Activated CD8-positive, alpha-beta memory T cell treated with anti-CD3 and anti-CD28 coated beads, Interleukin-2, amount 50 U/mL, for 24 hours (primary cell): ENCODE data around the gene TFB1M.
"Not testable (repeated sequence)": the region's sequence is repeated elsewhere in the genome, so short reads cannot be mapped to it uniquely, and the experiment has no call there.

Source experiments
- DNase-seq: peaks from one replicate; pipeline ENCODE4 v3.0.0-alpha.2; 2020; ENCODE audit errors: extremely low read depth

TFB1M gene

GRCh38 chr6:155314092-155314772 lies at the start of gene TFB1M:
TFB1M (minus strand) TSS chr6:155314484; CDS start chr6:155314428, 56 bp downstream.
- DNase-seq, result peak; percentile 99

- DNase-seq, result not testable (repeated sequence)
Observed at GRCh38 chr6:155364021-155364420, 49.7 kb upstream of the TFB1M start.

GRCh38 chr6:155362968-155363632 lies 48.8 kb upstream of the TFB1M start:
- DNase-seq, result not testable (repeated sequence)

GRCh38 chr6:155354167-155354566 lies 39.9 kb upstream of the TFB1M start:
- no peak for DNase-seq

GRCh38 chr6:155352811-155353210 lies 38.5 kb upstream of the TFB1M start:
- no peak for DNase-seq

GRCh38 chr6:155352130-155352420 lies 37.8 kb upstream of the TFB1M start:
- DNase-seq, result no peak

GRCh38 chr6:155351273-155352129 lies 37.2 kb upstream of the TFB1M start:
- no peak for DNase-seq

GRCh38 chr6:155349956-155350355 lies 35.7 kb upstream of the TFB1M start:
- no peak for DNase-seq

- no peak for DNase-seq
Observed at GRCh38 chr6:155349129-155349528, 34.8 kb upstream of the TFB1M start.

GRCh38 chr6:155347800-155348199 lies 33.5 kb upstream of the TFB1M start:
- DNase-seq, result no peak

- no peak for DNase-seq
Observed at GRCh38 chr6:155346957-155347356, 32.7 kb upstream of the TFB1M start.

- DNase-seq, result no peak
Observed at GRCh38 chr6:155344341-155345006, 30.2 kb upstream of the TFB1M start.

GRCh38 chr6:155341130-155341828 lies 27.0 kb upstream of the TFB1M start:
- no peak for DNase-seq

- DNase-seq, result no peak
Observed at GRCh38 chr6:155340464-155341129, 26.3 kb upstream of the TFB1M start.

- not testable (repeated sequence) for DNase-seq
Observed at GRCh38 chr6:155339929-155340328, 25.6 kb upstream of the TFB1M start.

- DNase-seq, result not testable (repeated sequence)
Observed at GRCh38 chr6:155338237-155338636, 24.0 kb upstream of the TFB1M start.

GRCh38 chr6:155335265-155335664 lies 21.0 kb upstream of the TFB1M start:
- no peak for DNase-seq

- not testable (repeated sequence) for DNase-seq
Observed at GRCh38 chr6:155334073-155334472, 19.8 kb upstream of the TFB1M start.

- DNase-seq, result no peak
Observed at GRCh38 chr6:155333414-155333813, 19.1 kb upstream of the TFB1M start.

GRCh38 chr6:155330922-155331321 lies 16.6 kb upstream of the TFB1M start:
- DNase-seq, result no peak
